Type B pancreatic cell (in vitro differentiated cells): ENCODE measurements around the gene OBSCN. TPM values are rescaled to one million over a fixed set of nuclear protein-coding genes. Genes with fewer than 3 reads are reported as not detected.

Experiments
- DNase-seq: peaks from one replicate; pipeline ENCODE4 v3.0.0; 2021; ENCODE audit warnings: mixed read lengths; ENCODE audit not compliant: unreplicated experiment; ENCODE audit errors: extremely low spot score
- H3K27ac Mint-ChIP-seq: 2 replicates; pipeline ENCODE4 v1.8.0; 2021; ENCODE audit warnings: mild to moderate bottlenecking, mixed read lengths
- H3K27me3 Mint-ChIP-seq: 2 replicates; pipeline ENCODE4 v1.8.0; 2021; ENCODE audit warnings: mixed read lengths
- H3K36me3 Mint-ChIP-seq: 2 replicates; pipeline ENCODE4 v1.8.0; 2021; ENCODE audit warnings: mixed read lengths
- H3K4me1 Mint-ChIP-seq: one replicate; pipeline ENCODE4 v1.8.0; 2021; ENCODE audit warnings: mixed read lengths; ENCODE audit not compliant: unreplicated experiment
- H3K4me3 Mint-ChIP-seq: 2 replicates; pipeline ENCODE4 v1.8.0; 2021; ENCODE audit warnings: mild to moderate bottlenecking, mixed read lengths
- H3K9me3 Mint-ChIP-seq: 2 replicates; pipeline ENCODE4 v1.8.0; 2021; ENCODE audit warnings: mixed read lengths
- CTCF ChIP-seq: fragments of 200-600 bp; sonication (generic); conservative IDR thresholded peaks from 2 replicates; pipeline ENCODE4 v1.5.0; 2021; ENCODE audit warnings: antibody characterized with exemption, mild to moderate bottlenecking
- total RNA-seq: library from RNA; stranded (reverse); gene quantifications from 2 replicates; pipeline ENCODE4 v1.2.1, GENCODE V29; 2021; ENCODE audit warnings: low replicate concordance

OBSCN gene
- total RNA-seq, 1 donor from 2014 or later: 48.9 TPM

- Mint-ChIP-seq H3K4me3 (no peak overlapping the region), H3K27me3 (no peaks in the 10 kb centered on the region), H3K9me3 (no peaks in the 10 kb centered on the region), H3K4me1 (peaks cover 9% of the 10 kb centered on the region), H3K36me3 (peaks cover 4% of the 10 kb centered on the region), H3K27ac (no peak overlapping the region)
- TF ChIP-seq CTCF: no peak
- no peak for DNase-seq
These were observed 191.1 kb downstream of the OBSCN start for GRCh38 chr1:228398741-228399461.

- Mint-ChIP-seq H3K4me1 (peaks cover 16% of the 10 kb centered on the region), H3K4me3 (no peak overlapping the region), H3K9me3 (no peaks in the 10 kb centered on the region), H3K27ac (no peak overlapping the region), H3K36me3 (peaks cover 4% of the 10 kb centered on the region), H3K27me3 (no peaks in the 10 kb centered on the region)
- no peak for TF ChIP-seq CTCF
- DNase-seq: no peak
These were observed 191.8 kb downstream of the OBSCN start for GRCh38 chr1:228399531-228400236.

GRCh38 chr1:228400237-228400651 lies 192.4 kb downstream of the OBSCN start:
- DNase-seq: no peak
- H3K4me1 Mint-ChIP-seq: peaks cover 22% of the 10 kb centered on the region
- TF ChIP-seq CTCF: no peak
- H3K4me3 Mint-ChIP-seq: no peak overlapping the region
- no peaks in the 10 kb centered on the region for H3K9me3 Mint-ChIP-seq
- H3K27me3 Mint-ChIP-seq: no peaks in the 10 kb centered on the region
- no peak overlapping the region for H3K27ac Mint-ChIP-seq
- H3K36me3 Mint-ChIP-seq: peaks cover 4% of the 10 kb centered on the region

GRCh38 chr1:228400692-228401454 lies 193.0 kb downstream of the OBSCN start:
- TF ChIP-seq CTCF: no peak
- Mint-ChIP-seq H3K4me3 (no peak overlapping the region), H3K27ac (no peak overlapping the region), H3K27me3 (no peaks in the 10 kb centered on the region), H3K9me3 (no peaks in the 10 kb centered on the region), H3K36me3 (peaks cover 4% of the 10 kb centered on the region), H3K4me1 (peaks cover 23% of the 10 kb centered on the region)
- no peak for DNase-seq

GRCh38 chr1:228401782-228402640 lies 194.2 kb downstream of the OBSCN start:
- Mint-ChIP-seq H3K9me3 (no peaks in the 10 kb centered on the region), H3K27me3 (no peaks in the 10 kb centered on the region), H3K4me3 (no peak overlapping the region), H3K27ac (no peak overlapping the region), H3K36me3 (no peaks in the 10 kb centered on the region), H3K4me1 (peaks cover 23% of the 10 kb centered on the region)
- no peak for DNase-seq
- no peak for TF ChIP-seq CTCF
